Erythroblast (primary cell): ENCODE measurements around the gene PTPRD.

ENCODE experiments used
- DNase-seq, 2 experiments: peaks; one replicate each; lab custom pipeline; 2025; lab: John Stamatoyannopoulos, UW
- GATA1 ChIP-seq: IDR thresholded peaks from 2 replicates; pipeline ENCODE4 v1.6.1; 2011; ENCODE audit warnings: low read depth, mild to moderate bottlenecking, control low read depth, low read length, moderate library complexity
- POLR2A ChIP-seq: IDR thresholded peaks from 2 replicates; pipeline ENCODE4 v1.6.1; 2011; ENCODE audit warnings: mild to moderate bottlenecking, low read length

PTPRD gene

GRCh38 chr9:8764051-8764450 is 1848.8 kb downstream of the PTPRD start:
- TF ChIP-seq POLR2A = no peak
- no peak for TF ChIP-seq GATA1
- DNase-seq = no peak

DNA sequence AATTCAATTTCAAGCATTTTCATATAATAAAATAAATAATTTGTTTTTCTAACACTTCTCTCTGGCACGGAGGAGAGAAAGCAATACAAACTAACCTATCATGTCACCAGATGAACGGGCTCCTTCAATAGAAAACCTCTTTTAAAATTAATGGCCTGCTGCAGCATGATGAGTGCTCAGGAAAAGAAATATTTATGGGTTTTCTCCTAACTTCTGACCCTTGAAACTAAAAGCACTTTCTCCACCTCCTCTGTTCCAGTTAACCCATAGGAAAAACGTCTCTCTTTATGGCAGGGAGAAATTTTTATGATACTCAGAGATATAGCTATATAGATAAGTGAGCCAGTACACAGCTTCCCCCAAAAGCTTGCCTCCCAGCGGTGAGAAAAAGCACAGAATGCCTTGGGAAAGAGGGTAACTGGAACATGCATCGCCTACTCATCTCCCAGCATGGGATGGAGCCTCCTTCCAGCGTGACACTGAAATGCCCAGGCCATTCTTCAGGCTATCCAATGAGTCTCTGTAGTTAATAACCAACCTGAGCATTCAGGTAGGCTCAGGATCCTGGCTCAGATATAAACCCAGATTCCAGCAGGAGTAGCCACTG is 1850.2 kb downstream of the PTPRD start:
- TF ChIP-seq POLR2A (no peak), GATA1 (no peak)
- DNase-seq = no peak

GRCh38 chr9:8760000-8760767 is 1852.6 kb downstream of the PTPRD start:
- no peak for DNase-seq
- TF ChIP-seq POLR2A = no peak
- TF ChIP-seq GATA1 = no peak

DNA sequence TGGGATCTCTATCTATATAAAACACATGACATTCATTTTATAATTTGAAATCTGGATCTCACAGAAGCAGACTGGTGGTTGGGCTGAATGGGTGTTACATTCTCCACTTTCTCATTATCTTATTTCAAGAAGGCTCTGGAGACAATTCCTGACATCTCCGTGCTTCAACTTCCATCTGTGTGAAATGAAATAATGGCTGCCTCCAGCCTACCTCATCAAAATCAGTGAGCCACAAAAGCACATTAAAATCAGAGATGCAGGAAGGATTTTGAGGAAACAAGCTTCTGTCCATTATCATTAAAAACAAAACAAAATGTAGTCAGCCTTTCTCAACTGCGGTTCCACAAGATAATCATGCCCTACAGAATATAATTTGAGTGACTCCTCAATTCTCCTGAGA is 1854.9 kb downstream of the PTPRD start:
- TF ChIP-seq GATA1 = no peak
- TF ChIP-seq POLR2A = no peak

DNA sequence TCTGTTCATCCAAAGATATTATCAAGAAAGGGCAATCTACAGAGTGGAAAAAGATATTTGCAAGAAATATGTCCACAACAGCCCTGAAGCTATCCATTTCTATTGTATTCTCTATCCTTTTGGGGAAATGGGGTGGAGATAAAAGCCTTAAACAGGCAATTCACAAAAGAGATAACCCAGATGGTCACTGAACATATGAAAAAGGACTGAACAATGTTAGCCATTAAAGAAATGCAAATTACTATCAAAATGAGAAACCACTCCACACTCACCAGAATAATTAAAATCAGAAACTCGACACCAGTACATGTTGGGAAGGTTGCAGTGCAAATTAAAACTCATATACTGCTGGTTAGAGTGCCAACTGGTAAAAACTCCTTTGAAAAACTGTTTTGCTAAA is 1858.1 kb downstream of the PTPRD start:
- DNase-seq = no peak

More for the DNA sequence above, 1854.9 kb downstream of the PTPRD start:
- DNase-seq = no peak

GRCh38 chr9:8751406-8751930 is 1861.3 kb downstream of the PTPRD start:
- no peak for DNase-seq
- TF ChIP-seq POLR2A = no peak
- no peak for TF ChIP-seq GATA1

More for the DNA sequence above, 1858.1 kb downstream of the PTPRD start:
- TF ChIP-seq GATA1 (no peak), POLR2A (no peak)

GRCh38 chr9:8750639-8751051 is 1862.2 kb downstream of the PTPRD start:
- TF ChIP-seq GATA1 (no peak), POLR2A (no peak)

DNA sequence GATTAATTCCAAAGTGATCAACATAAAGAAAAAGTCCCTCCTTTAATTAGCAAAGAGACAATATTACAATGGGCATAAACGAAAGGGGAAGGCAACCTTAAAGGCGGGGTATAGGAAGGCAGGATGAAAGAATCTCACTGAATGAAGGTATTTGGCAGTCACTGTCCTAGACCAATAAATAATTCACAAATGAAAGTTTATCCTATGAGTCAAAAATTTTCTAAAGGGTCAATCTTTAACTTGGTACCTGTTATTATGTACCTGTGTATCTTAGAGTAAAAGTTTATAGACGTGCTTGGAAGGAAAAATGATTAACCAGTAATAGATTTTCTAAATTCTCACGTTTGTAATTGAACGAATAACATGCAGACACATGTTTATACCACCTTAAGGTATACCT is 1867.5 kb downstream of the PTPRD start:
- TF ChIP-seq GATA1 = no peak
- no peak for TF ChIP-seq POLR2A
- no peak for DNase-seq

More at GRCh38 chr9:8750639-8751051, 1862.2 kb downstream of the PTPRD start:
- DNase-seq = no peak

DNA sequence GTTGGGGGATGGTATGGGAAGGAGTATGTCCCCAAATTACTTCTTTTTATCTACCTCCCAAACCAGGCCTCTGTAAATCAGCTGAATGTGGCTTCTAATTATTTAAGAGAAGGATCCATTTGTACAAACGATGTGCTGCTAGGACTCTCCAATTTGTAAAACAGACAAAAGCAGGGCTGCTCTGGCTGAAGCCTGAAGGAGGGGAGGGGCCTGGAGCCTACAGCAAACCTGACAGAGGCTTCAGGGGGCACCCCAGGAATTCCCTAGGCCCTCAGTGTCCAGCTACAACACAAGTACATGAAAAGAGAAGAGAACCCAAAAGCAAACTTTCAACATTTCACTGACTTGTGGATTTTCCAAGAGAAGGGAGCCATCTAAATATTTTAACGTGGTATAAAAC is 1873.9 kb downstream of the PTPRD start:
- TF ChIP-seq GATA1 = no peak
- TF ChIP-seq POLR2A = no peak
- DNase-seq = no peak

- TF ChIP-seq POLR2A = no peak
- no peak for TF ChIP-seq GATA1
- DNase-seq = no peak
These were observed 1876.0 kb downstream of the PTPRD start for GRCh38 chr9:8736805-8737204.

DNA sequence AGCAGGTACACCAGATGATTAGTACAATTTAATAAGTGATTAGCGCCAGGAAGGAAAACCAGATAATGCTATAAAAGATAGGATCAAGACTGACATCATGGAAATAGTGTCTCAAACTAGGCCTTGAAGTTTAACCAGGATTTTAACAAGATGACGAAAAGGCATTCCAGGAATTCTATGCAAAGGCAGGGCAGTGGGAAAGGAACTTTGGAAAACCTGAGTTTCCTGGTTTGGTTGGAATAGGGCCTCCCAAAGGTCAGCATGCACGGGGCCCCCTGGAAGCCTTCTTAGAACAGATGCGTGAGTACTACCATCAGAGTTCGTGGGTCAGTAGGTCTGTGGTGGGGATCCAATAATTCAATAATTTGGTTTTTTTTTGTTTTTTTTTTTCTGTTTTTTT is 1878.0 kb downstream of the PTPRD start:
- no peak for TF ChIP-seq GATA1
- TF ChIP-seq POLR2A = no peak
- DNase-seq = no peak

DNA sequence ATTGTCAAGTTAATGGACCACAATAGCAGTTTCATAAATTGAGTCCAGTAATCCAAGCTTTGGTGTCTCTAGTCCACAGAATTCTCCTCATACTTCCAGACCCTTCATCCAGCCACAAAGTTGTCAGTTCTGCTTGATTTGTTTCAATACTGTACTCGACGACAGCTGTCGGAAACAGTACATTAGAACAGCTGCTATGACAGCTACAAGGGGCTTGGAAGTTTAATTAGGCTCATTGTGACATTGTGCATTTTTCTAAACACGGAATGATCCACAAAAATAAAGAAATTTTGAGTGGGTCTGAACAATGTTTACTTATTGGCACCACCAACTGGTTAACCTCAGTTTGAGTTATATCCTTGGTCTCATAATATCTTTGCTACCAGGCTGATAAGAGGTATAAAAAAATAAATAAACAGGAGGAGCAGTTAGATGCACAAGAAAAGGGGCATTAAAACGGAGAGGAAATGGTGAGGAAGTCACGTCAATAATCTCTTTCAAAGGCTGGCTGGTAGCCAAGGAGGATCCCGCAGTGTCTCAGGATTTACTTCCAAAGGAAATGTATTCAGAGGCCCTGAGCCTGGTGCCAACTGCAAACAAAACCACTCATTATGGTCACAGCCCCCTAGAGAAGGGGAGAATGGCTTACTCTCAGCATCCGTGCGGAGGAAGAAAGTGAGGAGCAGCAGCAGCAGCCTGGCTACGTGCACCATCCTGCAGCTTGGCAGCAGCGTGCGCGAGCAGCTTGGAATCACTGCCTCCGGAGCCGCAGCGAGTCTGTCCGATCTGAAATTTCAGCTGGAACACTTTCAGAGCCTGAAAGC is 1879.5 kb downstream of the PTPRD start:
- TF ChIP-seq POLR2A = no peak
- no peak for TF ChIP-seq GATA1

GRCh38 chr9:8732367-8733075 is 1880.3 kb downstream of the PTPRD start:
- TF ChIP-seq GATA1 = no peak
- TF ChIP-seq POLR2A = no peak
- DNase-seq = no peak

More for the DNA sequence above, 1879.5 kb downstream of the PTPRD start:
- DNase-seq = no peak
